ENCODE results near the gene DYRK1A. TPM values are rescaled to one million over a fixed set of nuclear protein-coding genes. Genes with fewer than 3 reads are reported as not detected.

The DYRK1A gene
- total RNA-seq, 1 experiment from 2014 or later = 49.3 TPM

GRCh38 chr21:37478794-37479193, 112.2 kb downstream of the DYRK1A start:
- DNase-seq (ENCODE audit: low read depth, low spot score) (no peak), ATAC-seq (no peak)
- H3K4me1 ChIP-seq (ENCODE audit: control insufficient read depth in 1 of 2, insufficient read depth in 2 of 2, low read length in 2 of 2) = no peaks in the 10 kb centered on the region
- intact Hi-C loops (cut with micrococcal nuclease) = no loop called here
- no peaks in the 10 kb centered on the region for H3K27me3 ChIP-seq (ENCODE audit: insufficient read depth, low read length)
- H4K20me1 ChIP-seq (ENCODE audit: insufficient read depth) = no peaks in the 10 kb centered on the region; the same call in 1 of the 2 replicates
- H3K9ac ChIP-seq (ENCODE audit: low read length) = no peak overlapping the region
- H3K79me2 ChIP-seq (ENCODE audit: insufficient read depth, low read length) = peaks cover 70% of the 10 kb centered on the region
- no peaks in the 10 kb centered on the region for H3K9me2 ChIP-seq (ENCODE audit: insufficient read depth)
- no peaks in the 10 kb centered on the region for H3K9me3 ChIP-seq (ENCODE audit: control insufficient read depth in 1 of 2, insufficient read depth in 1 of 2, low read depth in 1 of 2, low read length in 2 of 2)
- POLR2A ChIA-PET = no interaction called here
- CTCF ChIA-PET = interaction anchor here (1.1 to 1.3 kb wide), 2 partner anchors 18 to 19 kb away, joined by 3 read pairs; no protein-coding TSS in a partner anchor
- H2AFZ ChIP-seq (ENCODE audit: low read depth, low read length, poor library complexity, severe bottlenecking) = no peak overlapping the region
- no peak for TF ChIP-seq POLR2AphosphoS5 (IDR thresholded peaks at IDR 0.05; ENCODE audit: low read depth, low read length)
- no peak for TF ChIP-seq CTCF (IDR thresholded peaks at IDR 0.05 in 2 of 3, conservative IDR thresholded peaks at IDR 0.05 in 1 of 3; ENCODE audit: borderline replicate concordance in 1 of 3, insufficient read depth in 1 of 3, low read depth in 2 of 3, low read length in 2 of 3)
- no peak for TF ChIP-seq JUND (IDR thresholded peaks at IDR 0.05)
- TF ChIP-seq SIN3A (IDR thresholded peaks at IDR 0.05; ENCODE audit: low read depth) = no peak
- BruUV-seq (replicated peaks) = no TSS peak
- RAD21 ChIA-PET (ENCODE audit: low non-redundant PET in 1 of 2, low total read pairs in 2 of 2, uncharacterized antibody in 2 of 2, unreplicated experiment in 2 of 2) = no interaction called here
- peaks cover 4% of the 10 kb centered on the region in 2 experiments; a peak in 2 of 4 replicates for H3K36me3 ChIP-seq (ENCODE audit: control insufficient read depth in 1 of 2, insufficient read depth in 2 of 2, low read length in 2 of 2)
- H3K4me2 ChIP-seq (ENCODE audit: low read length) = no peak overlapping the region
- no peak overlapping the region for H3K4me3 ChIP-seq (replicated peaks in 1 of 2; ENCODE audit: low read depth in 1 of 2, low read length in 2 of 2)
- no peak overlapping the region for H3K27ac ChIP-seq (ENCODE audit: low read depth, low read length)

GRCh38 chr21:37483776-37484175, 117.2 kb downstream of the DYRK1A start:
- ATAC-seq (no peak), DNase-seq (ENCODE audit: low read depth, low spot score) (no peak)
- Histone ChIP-seq H3K27ac (ENCODE audit: low read depth, low read length) (no peak overlapping the region), H3K9me3 (ENCODE audit: control insufficient read depth in 1 of 2, insufficient read depth in 1 of 2, low read depth in 1 of 2, low read length in 2 of 2) (no peaks in the 10 kb centered on the region), H3K9ac (ENCODE audit: low read length) (no peak overlapping the region), H3K4me3 (replicated peaks in 1 of 2; ENCODE audit: low read depth in 1 of 2, low read length in 2 of 2) (no peak overlapping the region), H3K4me2 (ENCODE audit: low read length) (no peak overlapping the region), H4K20me1 (ENCODE audit: insufficient read depth) (no peaks in the 10 kb centered on the region), H2AFZ (ENCODE audit: low read depth, low read length, poor library complexity, severe bottlenecking) (no peak overlapping the region), H3K4me1 (ENCODE audit: control insufficient read depth in 1 of 2, insufficient read depth in 2 of 2, low read length in 2 of 2) (no peaks in the 10 kb centered on the region), H3K36me3 (ENCODE audit: control insufficient read depth in 1 of 2, insufficient read depth in 2 of 2, low read length in 2 of 2) (peaks cover 11 to 13% of the 10 kb centered on the region in 2 experiments; a peak in 3 of 4 replicates), H3K27me3 (ENCODE audit: insufficient read depth, low read length) (no peaks in the 10 kb centered on the region), H3K79me2 (ENCODE audit: insufficient read depth, low read length) (peaks cover 37% of the 10 kb centered on the region), H3K9me2 (ENCODE audit: insufficient read depth) (no peaks in the 10 kb centered on the region)
- ChIA-PET CTCF (no interaction called here), POLR2A (no interaction called here), RAD21 (ENCODE audit: low non-redundant PET in 1 of 2, low total read pairs in 2 of 2, uncharacterized antibody in 2 of 2, unreplicated experiment in 2 of 2) (no interaction called here)
- no TSS peak for BruUV-seq (replicated peaks)
- no peak for TF ChIP-seq ELF1 (IDR thresholded peaks at IDR 0.05; ENCODE audit: borderline replicate concordance, low read depth)
- no peak for TF ChIP-seq MAX (IDR thresholded peaks at IDR 0.05)
- TF ChIP-seq EGR1 (IDR thresholded peaks at IDR 0.05; ENCODE audit: low read depth) = no peak
- no peak for TF ChIP-seq EZH2phosphoT487 (IDR thresholded peaks at IDR 0.05; ENCODE audit: borderline replicate concordance)
- TF ChIP-seq SP1 (IDR thresholded peaks at IDR 0.05; ENCODE audit: low read depth) = no peak
- TF ChIP-seq SRF (IDR thresholded peaks at IDR 0.05; ENCODE audit: low read depth) = no peak
- intact Hi-C loops (cut with micrococcal nuclease) = no loop called here
